Caco-2 (cell line): ENCODE data around the gene FBXO45. TPM values are rescaled to one million over a fixed set of nuclear protein-coding genes. Genes with fewer than 3 reads are reported as not detected.

Source experiments
- BruUV-seq: library from RNA; stranded (reverse); fragments of 400-500 nt; replicated peaks from 2 replicates; lab custom pipeline; 2021; lab: Mats Ljungman, UMichigan
- CTCF ChIA-PET: fragments of 300-600 bp; sonication (Branson Sonifier 250); formaldehyde crosslinking; loops from one replicate; lab custom pipeline; 2022; ENCODE audit warnings: antibody characterized with exemption; lab: Charles Lee
- POLR2A ChIA-PET: fragments of 300-600 bp; sonication (Branson Sonifier 250); formaldehyde crosslinking; loops from one replicate; lab custom pipeline; 2022; ENCODE audit warnings: antibody characterized with exemption; lab: Charles Lee
- DNase-seq, 2 experiments: peaks; one replicate each; pipeline versions ENCODE4 v3.0.0 to v3.0.0-alpha.2; 2020 to 2022
- H3K27me3 ChIP-seq: replicated peaks from 2 replicates; pipeline ENCODE4 v1.6.0; 2011; ENCODE audit warnings: low read length; ENCODE audit not compliant: control insufficient read depth, insufficient read depth
- H3K36me3 ChIP-seq: 2 replicates; pipeline ENCODE4 v1.5.1; 2011; ENCODE audit warnings: low read length; ENCODE audit not compliant: control insufficient read depth, insufficient read depth
- H3K4me1 ChIP-seq: fragments of 250-450 bp; sonication (Bioruptor Pico); 2 replicates; pipeline ENCODE4 v1.5.1; 2020; ENCODE audit warnings: mild to moderate bottlenecking
- H3K4me3 ChIP-seq: 2 replicates; pipeline ENCODE4 v1.5.1; 2011; ENCODE audit warnings: low read depth, mild to moderate bottlenecking, control low read depth, low read length
- H3K9me3 ChIP-seq: fragments of 250-450 bp; sonication (Bioruptor Pico); 2 replicates; pipeline ENCODE4 v1.5.1; 2020; ENCODE audit warnings: mild to moderate bottlenecking, moderate library complexity
- H3K27ac Mint-ChIP-seq: one replicate; pipeline ENCODE4 v1.8.0; 2022; ENCODE audit warnings: mixed read lengths; ENCODE audit not compliant: unreplicated experiment
- H3K27me3 Mint-ChIP-seq: one replicate; pipeline ENCODE4 v1.8.0; 2022; ENCODE audit warnings: mixed read lengths; ENCODE audit not compliant: insufficient read depth, unreplicated experiment
- H3K36me3 Mint-ChIP-seq: one replicate; pipeline ENCODE4 v1.8.0; 2022; ENCODE audit warnings: mild to moderate bottlenecking, mixed read lengths; ENCODE audit not compliant: insufficient read depth, unreplicated experiment
- H3K4me1 Mint-ChIP-seq: one replicate; pipeline ENCODE4 v1.8.0; 2022; ENCODE audit warnings: low read depth, mixed read lengths; ENCODE audit not compliant: unreplicated experiment
- H3K4me3 Mint-ChIP-seq: one replicate; pipeline ENCODE4 v1.8.0; 2022; ENCODE audit warnings: mild to moderate bottlenecking, moderate library complexity, mixed read lengths; ENCODE audit not compliant: unreplicated experiment
- H3K9me3 Mint-ChIP-seq: one replicate; pipeline ENCODE4 v1.8.0; 2022; ENCODE audit warnings: mixed read lengths; ENCODE audit not compliant: unreplicated experiment
- CTCF ChIP-seq, 2 experiments: fragments of 200-600 bp in 1 of 2; IDR thresholded peaks; 1 replicate in 1 of 2; 2 replicates in 1 of 2; pipeline versions ENCODE4 v1.5.1 to v1.8.0; 2011 to 2022; ENCODE audit warnings: antibody characterized with exemption in 1 of 2, control low read depth in 1 of 2, inconsistent platforms in 1 of 2, low read depth in 1 of 2, low read length in 1 of 2, mild to moderate bottlenecking in 1 of 2, moderate library complexity in 1 of 2; ENCODE audit not compliant: insufficient read depth in 1 of 2, severe bottlenecking in 1 of 2, unreplicated experiment in 1 of 2
- intact Hi-C: fragments of 100-400 bp; cut with micrococcal nuclease; formaldehyde crosslinking; loops from one replicate; pipeline ENCODE4 v1.10.0; 2022; ENCODE audit not compliant: unreplicated experiment
- total RNA-seq: library from RNA; stranded (reverse); gene quantifications from 2 replicates; pipeline ENCODE4 v1.2.3, GENCODE V29; 2022

Gene FBXO45
- total RNA-seq, 1 experiment from 2014 or later = 15.8 TPM

GRCh38 chr3:196552253-196552652 is 16.2 kb upstream of the FBXO45 start:
- DNase-seq = no peak
- peaks cover 12% of the 10 kb centered on the region; the same call in 1 of the 2 replicates for H3K9me3 ChIP-seq
- TF ChIP-seq CTCF (IDR thresholded peaks at IDR 0.05; ENCODE audit: insufficient read depth in 1 of 2, low read depth in 1 of 2, low read length in 1 of 2, severe bottlenecking in 1 of 2, unreplicated experiment in 1 of 2) = no peak
- H3K27ac Mint-ChIP-seq = no peak overlapping the region
- no peaks in the 10 kb centered on the region for H3K4me1 ChIP-seq
- POLR2A ChIA-PET = no interaction called here
- intact Hi-C loops = no loop called here
- BruUV-seq = no TSS peak
- no peaks in the 10 kb centered on the region for H3K4me1 Mint-ChIP-seq
- no peaks in the 10 kb centered on the region for H3K27me3 Mint-ChIP-seq
- CTCF ChIA-PET = no interaction called here
- H3K27me3 ChIP-seq = no peaks in the 10 kb centered on the region
- H3K36me3 ChIP-seq = no peaks in the 10 kb centered on the region
- H3K36me3 Mint-ChIP-seq = no peaks in the 10 kb centered on the region
- H3K4me3 Mint-ChIP-seq = no peak overlapping the region
- peaks cover 11% of the 10 kb centered on the region for H3K9me3 Mint-ChIP-seq
- no peak overlapping the region for H3K4me3 ChIP-seq

- no TSS peak for BruUV-seq
- Histone ChIP-seq H3K4me3 (no peak overlapping the region), H3K36me3 (no peaks in the 10 kb centered on the region), H3K27me3 (no peaks in the 10 kb centered on the region), H3K9me3 (peaks cover 12% of the 10 kb centered on the region; the same call in 1 of the 2 replicates), H3K4me1 (no peaks in the 10 kb centered on the region)
- Mint-ChIP-seq H3K9me3 (peaks cover 11% of the 10 kb centered on the region), H3K36me3 (no peaks in the 10 kb centered on the region), H3K27ac (no peak overlapping the region), H3K4me1 (no peaks in the 10 kb centered on the region), H3K4me3 (no peak overlapping the region), H3K27me3 (no peaks in the 10 kb centered on the region)
- DNase-seq = no peak
- POLR2A ChIA-PET = no interaction called here
- CTCF ChIA-PET = no interaction called here
- TF ChIP-seq CTCF (IDR thresholded peaks at IDR 0.05; ENCODE audit: insufficient read depth in 1 of 2, low read depth in 1 of 2, low read length in 1 of 2, severe bottlenecking in 1 of 2, unreplicated experiment in 1 of 2) = no peak
- intact Hi-C loops = no loop called here
Observed at GRCh38 chr3:196553551-196553950, 14.9 kb upstream of the FBXO45 start.

GRCh38 chr3:196554205-196554604 is 14.3 kb upstream of the FBXO45 start:
- no TSS peak for BruUV-seq
- intact Hi-C loops = no loop called here
- no peak for DNase-seq
- Mint-ChIP-seq H3K4me1 (no peaks in the 10 kb centered on the region), H3K4me3 (no peak overlapping the region), H3K9me3 (peaks cover 11% of the 10 kb centered on the region), H3K36me3 (no peaks in the 10 kb centered on the region), H3K27me3 (no peaks in the 10 kb centered on the region), H3K27ac (no peak overlapping the region)
- ChIA-PET CTCF (no interaction called here), POLR2A (no interaction called here)
- H3K27me3 ChIP-seq = no peaks in the 10 kb centered on the region
- TF ChIP-seq CTCF (IDR thresholded peaks at IDR 0.05; ENCODE audit: insufficient read depth in 1 of 2, low read depth in 1 of 2, low read length in 1 of 2, severe bottlenecking in 1 of 2, unreplicated experiment in 1 of 2) = no peak
- peaks cover 10% of the 10 kb centered on the region; the same call in 1 of the 2 replicates for H3K9me3 ChIP-seq
- H3K4me1 ChIP-seq = no peaks in the 10 kb centered on the region
- H3K36me3 ChIP-seq = no peaks in the 10 kb centered on the region
- H3K4me3 ChIP-seq = no peak overlapping the region
